Left colon (tissue), 2 donors: Measurements from ENCODE around the gene VKORC1. TPM values are rescaled to one million over a fixed set of nuclear protein-coding genes. Genes with fewer than 3 reads are reported as not detected.

ENCODE experiments used
- ATAC-seq: fragments of 200-7000 bp; cut with Tn5 transposase; one replicate; pipeline ENCODE4 v1.9.1; 2020; ENCODE audit warnings: mild to moderate bottlenecking, moderate library complexity
- DNase-seq, 2 donors: peaks; one replicate each; pipeline ENCODE4 v3.0.0-alpha.2; 2020
- intact Hi-C, 2 donors: fragments of 100-400 bp; cut with DNase I in 1 of 2; cut with micrococcal nuclease in 1 of 2; formaldehyde crosslinking; loops; one replicate each; pipeline versions ENCODE4 v1.11.2 to v1.14.0; 2022; cut with DNase I, micrococcal nuclease
- total RNA-seq, 2 donors: library from RNA; stranded (reverse); fragmentation: NEBNext Ultra II Directional; extraction: Animal tissue kit (Norgen Biotek cat#: 25700); gene quantifications; one replicate each; pipeline ENCODE4 v1.2.1, GENCODE V29; 2021
- donor health status: DM: no; HTN: no; CAD: no.
- donor health status: DM: yes; HTN: yes; CAD: no.

VKORC1 gene
- total RNA-seq, 2 donors from 2014 or later, result 28.7 to 40.5 TPM

- ATAC-seq (no peak), DNase-seq (no peak)
- intact Hi-C loops, result no loop called here
Observed at GRCh38 chr16:31087971-31088370, 6.6 kb downstream of the VKORC1 start.

GRCh38 chr16:31087481-31087880, 7.1 kb downstream of the VKORC1 start:
- intact Hi-C loops, result no loop called here
- DNase-seq (no peak), ATAC-seq (no peak)

- DNase-seq, result no peak
- intact Hi-C loops, result no loop called here
- ATAC-seq, result no peak
Observed at GRCh38 chr16:31086629-31086906, 8.0 kb downstream of the VKORC1 start.

- intact Hi-C loops, result no loop called here
- DNase-seq, result no peak
- ATAC-seq, result no peak
Observed at GRCh38 chr16:31085873-31086628, 8.5 kb downstream of the VKORC1 start.

- DNase-seq, result no peak
- intact Hi-C loops, result no loop called here
- ATAC-seq, result no peak
Observed at GRCh38 chr16:31085411-31085810, 9.2 kb downstream of the VKORC1 start.

- DNase-seq (no peak), ATAC-seq (no peak)
- intact Hi-C loops, result no loop called here
Observed at GRCh38 chr16:31084584-31085302, 9.9 kb downstream of the VKORC1 start.

- ATAC-seq (no peak), DNase-seq (no peak)
Observed at GRCh38 chr16:31083981-31084380, 10.6 kb downstream of the VKORC1 start.

GRCh38 chr16:31083556-31083955, 11.0 kb downstream of the VKORC1 start:
- intact Hi-C loops, result no loop called here
- ATAC-seq (no peak), DNase-seq (no peak)

More at GRCh38 chr16:31083981-31084380, 10.6 kb downstream of the VKORC1 start:
- intact Hi-C loops, result no loop called here

- ATAC-seq, result no peak
- intact Hi-C loops, result no loop called here
- no peak for DNase-seq
Observed at GRCh38 chr16:31083081-31083480, 11.5 kb downstream of the VKORC1 start.

- intact Hi-C loops, result no loop called here
- ATAC-seq (peak; percentile 33), DNase-seq (no peak)
Observed at GRCh38 chr16:31082368-31083045, 12.1 kb downstream of the VKORC1 start.

- intact Hi-C loops, result no loop called here
- DNase-seq, result no peak
- no peak for ATAC-seq
Observed at GRCh38 chr16:31081428-31082351, 12.9 kb downstream of the VKORC1 start.

GRCh38 chr16:31080756-31081419, 13.7 kb downstream of the VKORC1 start:
- intact Hi-C loops, result no loop called here
- ATAC-seq (no peak), DNase-seq (no peak)

GRCh38 chr16:31080035-31080629, 14.5 kb downstream of the VKORC1 start:
- ATAC-seq, result no peak
- DNase-seq, result no peak
- intact Hi-C loops, result no loop called here

GRCh38 chr16:31079342-31079944, 15.2 kb downstream of the VKORC1 start:
- ATAC-seq (no peak), DNase-seq (no peak)
- intact Hi-C loops, result no loop called here

GRCh38 chr16:31078597-31079341, 15.8 kb downstream of the VKORC1 start:
- no peak for DNase-seq
- no peak for ATAC-seq
- intact Hi-C loops, result no loop called here

GRCh38 chr16:31077592-31078396, 16.8 kb downstream of the VKORC1 start:
- no peak for ATAC-seq
- DNase-seq, result no peak
- intact Hi-C loops, result no loop called here
